Fibroblast of peridontal ligament (primary cell): ENCODE data around the gene SNAPC2.

ENCODE experiments used
- DNase-seq: peaks from one replicate; pipeline ENCODE4 v3.0.0-alpha.2; 2010; ENCODE audit errors: extremely low read depth

SNAPC2 gene, protein sequence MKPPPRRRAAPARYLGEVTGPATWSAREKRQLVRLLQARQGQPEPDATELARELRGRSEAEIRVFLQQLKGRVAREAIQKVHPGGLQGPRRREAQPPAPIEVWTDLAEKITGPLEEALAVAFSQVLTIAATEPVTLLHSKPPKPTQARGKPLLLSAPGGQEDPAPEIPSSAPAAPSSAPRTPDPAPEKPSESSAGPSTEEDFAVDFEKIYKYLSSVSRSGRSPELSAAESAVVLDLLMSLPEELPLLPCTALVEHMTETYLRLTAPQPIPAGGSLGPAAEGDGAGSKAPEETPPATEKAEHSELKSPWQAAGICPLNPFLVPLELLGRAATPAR

DNA sequence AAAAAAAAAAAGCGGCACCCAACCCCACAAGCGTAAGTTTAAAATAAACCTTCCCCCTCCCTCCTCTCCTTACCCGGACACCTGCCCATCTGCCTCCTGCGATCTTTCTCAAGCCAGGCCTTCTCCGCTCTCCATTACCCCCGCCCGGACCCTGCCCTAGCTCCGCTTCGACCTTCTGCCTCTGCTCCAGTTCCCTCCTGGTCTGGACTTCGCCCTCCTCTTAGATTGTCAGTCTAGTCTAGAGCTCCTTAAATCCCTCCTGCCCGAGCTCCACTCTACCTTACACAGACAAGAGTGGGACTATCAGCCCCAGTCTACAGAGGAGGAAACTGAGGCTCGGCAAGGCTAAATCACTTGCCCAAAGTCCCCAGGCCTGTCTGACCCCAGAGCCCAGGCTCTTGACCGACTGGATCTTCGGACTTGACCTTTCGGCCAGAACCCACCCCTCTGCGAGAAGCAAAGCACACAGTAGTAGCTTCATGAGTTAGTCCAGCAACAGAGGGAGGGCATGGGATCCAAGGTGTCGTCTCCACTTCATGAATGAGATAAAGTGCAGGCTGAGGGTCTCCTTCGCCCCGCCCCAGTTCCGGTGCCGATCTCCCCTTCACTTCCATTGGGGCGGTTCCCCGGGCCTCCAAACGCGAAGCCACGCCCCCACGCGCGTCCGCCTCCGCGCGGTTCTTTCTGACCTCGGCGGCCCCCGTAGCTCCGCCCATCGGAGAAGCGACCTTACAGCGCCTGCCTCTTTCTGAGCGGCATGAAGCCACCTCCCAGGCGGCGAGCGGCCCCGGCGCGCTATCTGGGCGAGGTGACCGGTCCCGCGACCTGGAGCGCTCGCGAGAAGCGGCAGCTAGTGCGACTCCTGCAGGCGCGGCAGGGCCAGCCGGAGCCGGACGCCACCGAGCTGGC is at the start of gene SNAPC2:
Gene SNAPC2, plus strand, starts transcription at position 729 of the 909 bp plus-strand sequence. Its CDS starts 29 bp downstream, at position 758.
- peak; percentile 92 for DNase-seq

DNA sequence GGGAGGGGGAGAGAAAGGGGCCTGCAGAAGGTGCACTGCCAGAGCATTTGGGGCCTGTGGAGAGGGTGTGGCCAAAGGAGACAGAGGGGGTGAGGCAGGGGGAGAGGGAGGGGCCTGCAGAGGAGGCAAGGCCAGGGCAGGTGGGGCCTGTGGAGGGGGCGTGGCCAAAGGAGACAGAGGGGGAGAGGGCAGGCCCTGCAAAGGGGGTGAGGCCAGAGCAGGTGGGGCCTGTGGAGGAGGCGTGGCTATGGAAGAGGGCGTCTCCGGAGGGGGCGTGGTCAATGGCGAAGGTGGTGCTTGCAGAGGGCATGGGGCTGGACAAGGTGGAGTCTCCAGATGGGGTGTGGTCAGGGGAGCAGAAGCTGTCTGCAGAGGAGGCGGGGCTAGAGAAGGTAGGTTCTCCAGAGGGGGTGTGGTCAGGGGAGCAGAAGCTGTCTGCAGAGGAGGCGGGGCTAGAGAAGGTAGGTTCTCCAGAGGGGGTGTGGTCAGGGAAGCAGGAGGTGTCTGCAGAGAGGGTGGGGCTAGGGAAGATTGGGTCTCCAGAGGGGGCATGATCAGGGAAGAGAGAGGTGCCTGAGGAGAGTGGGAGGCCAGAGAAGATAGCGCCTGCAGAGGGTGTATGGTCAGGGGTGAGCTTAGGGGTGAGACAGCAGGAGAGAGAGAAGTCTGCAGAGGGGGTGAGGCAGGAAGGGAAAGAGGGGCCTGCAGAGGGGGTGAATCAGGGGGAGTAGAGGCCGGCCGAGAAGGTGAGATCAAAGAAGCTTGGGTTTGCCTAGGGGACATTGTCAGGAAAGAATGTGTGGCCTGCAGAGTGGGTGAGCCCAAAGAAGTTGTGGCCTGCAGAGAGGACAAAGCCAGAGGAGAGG is 49.3 kb upstream of the SNAPC2 start:
- no peak for DNase-seq

DNA sequence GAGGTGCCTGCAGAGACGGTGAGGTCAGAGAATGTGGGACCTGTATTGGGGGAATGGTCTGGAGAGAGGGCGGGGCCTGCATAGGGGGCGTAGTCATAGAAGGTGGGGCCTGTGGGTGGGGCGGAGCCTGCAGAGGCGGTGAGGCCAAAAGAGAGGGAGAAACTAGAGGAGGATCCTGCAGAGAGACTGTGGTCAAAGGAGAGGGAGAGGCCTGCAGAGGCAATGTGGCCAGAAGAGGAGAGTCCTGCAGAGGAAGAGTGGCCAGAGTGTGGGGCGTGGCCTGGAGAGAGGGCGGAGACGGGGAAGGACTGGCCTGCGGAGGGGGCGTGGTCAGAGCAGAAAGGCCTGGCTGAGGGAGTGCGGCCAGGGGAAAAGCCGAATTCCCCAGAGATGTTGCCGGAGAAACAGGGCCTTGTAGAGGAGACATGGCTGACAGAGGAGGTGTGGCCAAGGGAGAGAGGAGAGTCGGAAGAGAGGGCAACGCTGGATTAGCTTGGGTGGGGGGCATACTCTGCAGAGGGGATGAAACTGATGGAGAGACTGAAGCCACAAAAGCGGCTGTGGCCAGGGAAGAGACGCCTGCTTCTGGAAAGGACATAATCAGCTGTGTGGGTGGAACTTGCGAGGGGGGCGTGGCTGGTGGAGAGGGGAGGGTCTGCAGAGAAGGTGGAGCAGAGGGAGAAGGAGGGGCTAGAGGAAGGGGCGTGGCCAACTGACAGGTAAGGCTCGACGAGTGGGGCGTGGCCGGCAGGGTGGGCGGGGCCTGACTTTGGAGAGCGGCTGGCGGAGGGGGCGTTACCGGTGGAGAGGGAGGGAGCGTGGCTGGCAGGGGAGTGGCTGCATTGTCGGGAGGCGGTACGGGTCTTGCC is 48.5 kb upstream of the SNAPC2 start:
- DNase-seq: peak; percentile 93

DNA sequence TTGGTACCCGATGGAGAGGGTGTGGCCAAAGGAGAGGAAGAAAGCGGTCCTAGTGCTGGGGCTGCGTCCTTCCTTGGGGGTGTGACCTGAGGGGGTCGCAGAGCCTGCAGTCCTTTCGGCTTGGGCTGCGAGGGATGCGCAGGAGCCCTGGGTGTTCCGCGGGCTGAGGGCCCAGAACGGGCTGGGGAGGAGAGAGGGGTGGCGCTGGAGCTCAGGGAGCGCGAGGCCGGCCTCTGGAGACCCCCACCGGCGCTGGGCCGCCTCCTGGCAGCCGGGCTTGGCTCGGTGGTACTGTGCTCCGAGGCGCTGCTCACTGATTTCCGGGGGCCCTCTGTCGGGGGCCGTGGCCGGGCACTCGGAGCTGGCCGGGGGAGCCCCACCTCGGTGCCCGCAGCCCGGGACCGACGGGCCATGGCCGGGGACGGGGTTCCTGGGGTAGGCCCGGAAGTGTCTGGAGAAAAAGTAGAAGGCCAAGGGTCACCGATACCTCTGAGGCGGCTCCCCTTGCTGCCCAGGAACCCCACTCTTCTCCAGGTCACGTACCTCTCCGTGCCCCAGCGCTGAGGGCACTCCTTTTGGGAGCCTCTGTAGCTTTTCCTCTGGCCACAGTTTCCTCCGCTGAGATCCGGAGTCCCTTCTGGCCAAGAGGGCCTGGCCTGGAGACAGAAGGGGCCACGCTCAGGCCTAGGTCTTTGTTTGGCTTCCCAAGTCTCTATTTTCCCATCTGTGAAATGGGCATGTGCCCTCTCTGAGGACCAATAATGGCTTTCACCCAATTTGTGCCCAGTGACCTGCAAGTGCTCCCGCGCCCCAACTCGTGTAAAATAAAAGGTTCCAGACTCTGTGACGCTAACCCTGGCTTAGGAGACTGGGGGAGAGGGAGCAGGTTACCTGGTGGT is 47.6 kb upstream of the SNAPC2 start:
- no peak for DNase-seq

DNA sequence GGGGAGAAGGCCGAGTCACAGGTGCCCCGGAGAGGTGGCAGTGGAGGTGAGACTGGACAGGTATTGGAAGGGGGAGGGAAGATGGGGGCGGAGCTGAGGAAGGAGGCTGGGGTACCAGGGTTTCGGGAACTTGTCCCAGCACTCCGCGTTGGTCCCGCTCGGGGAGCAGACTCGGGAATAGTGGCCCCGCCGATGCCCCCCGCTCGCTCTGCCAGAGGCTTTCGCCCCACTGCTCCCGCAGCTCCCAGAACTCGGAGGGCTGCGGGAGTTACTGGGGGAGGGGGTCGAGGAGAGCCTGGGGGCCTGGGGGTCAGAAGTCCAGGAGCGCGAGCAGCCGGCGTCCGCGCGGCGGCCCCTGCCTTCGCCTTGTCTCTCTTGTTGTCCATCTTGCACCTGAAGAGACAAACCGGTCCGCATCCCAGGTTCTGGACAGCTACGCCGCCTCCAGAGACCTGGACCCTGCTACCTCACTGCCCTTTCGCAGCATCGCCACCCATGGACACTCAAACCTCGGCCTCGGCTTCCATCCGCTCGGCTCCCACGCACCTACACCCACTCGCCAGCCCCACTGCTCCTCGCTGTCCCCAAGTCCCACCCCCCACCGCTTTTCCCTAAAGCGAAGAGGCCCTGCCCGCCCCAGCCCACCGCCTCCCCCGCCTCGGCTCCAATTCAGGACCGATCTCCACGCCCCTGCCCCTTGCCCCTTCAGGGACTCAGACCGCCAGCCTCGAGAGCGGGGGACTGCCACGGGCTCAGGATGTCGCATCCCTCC is 46.6 kb upstream of the SNAPC2 start:
- DNase-seq: no peak

DNA sequence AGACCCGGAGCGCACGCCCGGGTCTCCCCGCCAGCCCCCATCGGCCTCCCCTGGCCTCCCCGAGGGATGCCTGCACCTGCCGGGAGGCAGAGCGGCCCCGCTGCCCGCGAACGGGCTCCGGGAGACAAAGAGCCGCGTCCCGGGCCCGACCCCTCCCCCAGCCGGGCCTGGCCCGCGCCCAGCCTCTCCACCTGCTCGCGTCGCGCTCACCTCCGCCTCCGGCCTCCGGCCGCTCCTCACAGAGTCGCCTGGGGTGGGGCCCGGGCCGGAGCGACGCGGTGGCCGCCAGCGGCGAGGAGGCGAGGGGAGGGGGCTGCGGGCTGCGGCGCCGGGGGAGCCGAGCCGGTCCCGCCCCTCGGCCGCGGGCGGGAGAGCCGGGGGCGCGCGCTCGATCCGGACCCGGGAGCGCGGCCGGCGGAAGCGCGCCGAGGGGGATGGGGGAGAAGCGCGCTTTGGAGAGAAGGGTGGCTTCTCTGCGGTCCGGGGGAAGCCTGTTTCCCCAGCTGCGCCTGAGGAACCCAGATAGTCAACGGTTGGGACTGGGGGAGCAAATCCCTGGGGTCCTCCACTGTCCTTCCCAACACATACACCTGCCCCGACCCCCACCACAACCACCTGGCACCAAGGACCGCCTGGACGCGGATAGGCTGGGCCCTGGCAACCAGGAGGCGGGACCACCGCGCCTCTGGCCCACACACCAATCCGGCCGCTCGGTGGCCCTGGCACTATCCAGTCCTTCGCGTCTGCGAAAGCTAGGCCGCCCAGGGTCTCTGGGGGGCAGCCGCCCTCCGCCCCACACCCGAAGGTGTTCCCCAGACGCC is 45.9 kb upstream of the SNAPC2 start, which contains the start of gene PRR36:
Gene PRR36, minus strand, starts transcription at position 315 of the 821 bp plus-strand sequence. CDS start 701 bp downstream, outside the sequence.
- DNase-seq: no peak

DNA sequence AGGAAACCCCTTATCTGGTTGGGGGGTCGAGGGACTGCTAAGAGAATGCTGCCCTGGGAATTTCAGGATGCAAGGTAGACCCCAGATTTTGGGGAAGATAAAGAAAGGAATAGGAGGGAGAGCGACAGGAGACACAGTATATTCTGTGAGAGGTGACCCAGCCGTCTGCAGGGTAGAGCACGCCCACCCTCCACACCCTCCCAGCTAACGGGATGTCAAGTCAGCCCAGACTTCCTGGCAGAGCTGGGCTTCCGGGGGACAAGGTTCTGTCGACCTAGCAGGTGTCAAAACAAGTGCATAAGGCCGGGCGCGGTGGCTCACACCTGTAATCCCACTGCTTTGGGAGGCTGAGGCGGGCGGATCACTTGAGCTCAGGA is 45.3 kb upstream of the SNAPC2 start:
- DNase-seq: no peak

DNA sequence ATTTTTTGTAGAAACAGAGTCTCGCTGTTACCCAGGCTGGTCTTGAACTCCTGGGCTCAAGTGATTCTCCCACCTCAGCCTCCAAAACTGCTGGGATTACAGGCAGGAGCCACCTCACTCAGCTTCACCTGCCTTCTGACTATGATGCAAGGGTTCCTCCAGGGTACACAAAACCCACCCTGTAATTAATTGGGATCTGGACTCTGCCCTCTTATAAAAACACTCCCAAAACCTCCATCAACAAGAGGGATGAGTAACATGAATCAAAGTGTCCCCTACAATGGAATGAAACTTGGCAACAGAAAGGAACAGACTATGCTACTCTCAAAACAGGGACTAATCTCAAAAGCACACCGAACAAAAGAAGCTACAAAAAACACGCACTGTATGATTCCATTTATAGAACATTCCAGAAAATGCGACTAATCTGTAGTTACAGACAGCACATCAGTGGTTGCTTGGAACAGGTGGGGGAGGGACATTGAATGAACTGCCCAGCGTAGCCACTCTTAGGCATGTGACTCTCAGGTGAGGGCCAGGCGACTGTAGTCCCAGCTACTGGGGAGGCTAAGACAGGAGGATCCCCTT is 42.8 kb upstream of the SNAPC2 start:
- no peak for DNase-seq

DNA sequence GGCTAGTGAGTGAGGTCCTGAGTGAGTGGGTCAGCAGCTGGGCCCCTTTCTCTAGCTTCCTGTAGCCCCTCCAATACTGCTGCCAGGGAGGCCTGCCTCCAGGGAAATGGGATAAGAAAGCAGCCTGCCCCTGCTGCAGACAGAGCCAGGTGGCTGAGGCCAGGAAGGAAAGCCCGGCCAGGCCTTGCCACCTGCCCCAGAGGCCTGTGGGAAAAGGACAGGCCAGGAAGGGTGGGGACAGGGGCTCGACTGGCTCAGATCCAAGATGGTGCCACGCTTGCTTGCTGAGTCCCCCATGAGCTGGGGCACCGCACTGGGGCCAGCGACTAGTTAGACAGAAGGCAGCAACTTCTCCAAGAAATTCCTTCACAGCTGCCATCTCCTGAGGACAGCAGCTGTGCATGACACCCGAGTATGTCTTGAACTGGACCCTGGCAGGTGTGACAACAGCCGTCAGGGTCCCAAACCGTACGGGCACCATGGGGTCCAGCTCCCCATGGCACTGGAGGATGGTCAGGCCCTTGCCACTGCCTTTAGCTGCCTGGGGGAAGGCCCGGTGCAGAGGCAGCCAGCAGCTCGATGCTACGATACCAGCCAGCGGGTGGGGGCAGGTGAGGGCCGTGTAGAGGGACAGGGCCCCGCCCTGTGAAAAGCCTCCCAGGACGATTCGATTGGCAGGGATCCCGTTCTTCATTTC is 40.9 kb upstream of the SNAPC2 start:
- DNase-seq: no peak

DNA sequence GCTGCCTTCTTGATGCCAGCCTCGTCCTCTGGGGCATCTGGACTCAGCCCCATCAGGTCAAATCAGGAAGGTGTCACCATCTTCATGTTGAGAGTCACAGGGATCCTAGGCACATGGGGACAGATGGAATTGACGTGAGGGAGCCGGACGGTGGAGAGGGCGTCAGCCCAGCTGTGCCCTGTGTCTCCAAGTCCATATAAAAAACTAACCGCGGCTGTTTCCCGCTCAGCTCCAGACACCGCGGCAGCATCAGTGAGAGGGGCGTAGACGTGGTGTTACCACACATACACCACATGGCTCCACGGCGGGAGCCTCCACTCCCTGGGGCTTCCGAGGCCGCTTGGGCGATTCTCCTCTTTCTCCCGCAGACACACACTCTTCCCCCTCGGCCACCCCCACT is 40.3 kb upstream of the SNAPC2 start:
- DNase-seq: no peak

DNA sequence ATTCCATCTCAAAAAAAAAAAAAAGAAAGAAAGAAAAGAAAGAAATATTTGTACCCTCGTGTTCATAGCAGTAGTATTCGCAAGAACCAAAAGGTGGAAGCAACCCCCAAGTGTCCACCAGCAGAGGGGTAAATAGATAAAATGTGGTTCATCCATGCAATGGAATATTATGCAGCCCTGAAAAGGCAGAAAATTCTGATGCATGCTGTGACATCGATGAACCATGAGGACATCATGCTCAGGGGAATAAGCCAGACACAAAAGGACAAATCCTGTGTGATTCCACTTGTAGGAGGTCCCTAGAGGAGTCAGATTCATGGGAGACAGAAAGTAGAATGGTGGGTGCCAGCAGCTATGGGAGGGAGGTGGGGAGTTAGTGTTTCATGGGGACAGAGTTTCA is 38.2 kb upstream of the SNAPC2 start:
- DNase-seq: no peak

DNA sequence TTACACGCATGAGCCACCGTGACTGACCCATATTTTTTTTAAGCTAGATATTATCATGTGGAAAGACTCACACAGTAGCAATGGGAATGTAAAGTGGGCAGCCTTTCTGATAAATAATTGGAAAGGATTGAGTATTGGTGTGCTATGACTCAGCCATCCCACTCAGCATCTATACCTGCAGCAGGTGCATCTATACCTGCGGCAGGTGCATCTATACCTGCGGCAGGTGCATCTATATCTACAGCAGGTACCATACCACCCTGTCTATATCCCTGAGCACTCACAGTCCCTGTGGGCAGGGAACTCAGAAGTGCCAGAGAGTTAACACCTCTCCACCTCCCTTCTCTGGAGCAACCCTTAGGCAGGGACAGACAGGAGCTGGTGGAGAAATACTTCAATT is 37.0 kb upstream of the SNAPC2 start:
- DNase-seq: no peak

DNA sequence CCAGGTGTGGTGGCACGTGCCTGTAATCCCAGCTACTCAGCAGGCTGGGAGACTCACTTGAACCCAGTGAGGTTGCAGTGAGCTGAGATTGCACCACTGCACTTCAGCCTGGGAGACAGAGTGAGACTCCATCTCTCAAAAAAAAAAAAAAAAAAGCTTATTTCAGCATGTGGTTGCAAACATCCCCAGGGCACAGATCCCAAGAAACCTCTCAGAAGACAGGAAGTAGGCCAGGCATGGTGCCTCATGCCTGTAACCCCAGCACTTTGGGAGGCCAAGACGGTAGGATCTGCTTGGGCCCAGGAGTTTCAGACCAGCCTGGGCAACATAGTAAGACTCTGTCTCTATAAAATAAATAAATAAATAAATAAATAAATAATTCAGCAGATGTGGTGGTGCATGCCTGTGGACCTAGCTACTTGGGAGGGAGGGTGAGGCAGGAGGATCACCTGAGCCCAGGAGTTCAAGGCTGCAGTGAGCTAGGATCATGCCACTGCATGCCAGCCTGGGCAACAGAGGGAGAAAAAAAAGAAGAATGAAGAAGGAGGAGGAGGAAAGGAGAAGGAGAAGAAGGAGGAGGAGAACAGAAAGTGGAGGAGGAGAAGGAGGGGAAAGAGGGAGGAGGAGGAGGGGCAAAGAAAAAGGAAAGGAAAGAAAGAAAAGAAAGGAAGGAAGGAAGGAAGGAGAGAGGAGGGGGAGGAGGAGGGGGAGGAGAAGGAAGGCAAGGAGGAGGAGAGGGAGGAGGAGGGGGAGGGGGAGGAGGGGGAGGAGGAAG is 36.2 kb upstream of the SNAPC2 start:
- DNase-seq: peak; percentile 58

DNA sequence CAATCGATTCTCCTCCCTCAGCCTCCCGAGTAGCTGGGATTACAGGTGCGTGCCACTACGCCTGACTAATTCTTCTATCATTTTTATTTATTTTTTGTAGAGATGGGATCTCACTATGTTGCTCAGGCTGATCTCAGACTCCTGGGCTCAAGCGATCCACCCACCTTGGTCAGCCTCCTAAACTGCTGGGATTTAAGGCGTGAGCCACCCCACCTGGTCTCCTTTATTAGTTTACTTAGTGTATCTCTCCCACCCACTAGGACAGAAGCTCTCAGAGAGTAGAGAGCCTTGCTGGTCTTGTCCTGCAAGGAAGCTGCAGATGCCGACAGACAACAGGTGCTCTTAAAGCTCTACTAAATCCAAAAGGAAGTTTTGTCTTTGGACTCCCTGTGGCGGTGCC is 34.3 kb upstream of the SNAPC2 start:
- no peak for DNase-seq

DNA sequence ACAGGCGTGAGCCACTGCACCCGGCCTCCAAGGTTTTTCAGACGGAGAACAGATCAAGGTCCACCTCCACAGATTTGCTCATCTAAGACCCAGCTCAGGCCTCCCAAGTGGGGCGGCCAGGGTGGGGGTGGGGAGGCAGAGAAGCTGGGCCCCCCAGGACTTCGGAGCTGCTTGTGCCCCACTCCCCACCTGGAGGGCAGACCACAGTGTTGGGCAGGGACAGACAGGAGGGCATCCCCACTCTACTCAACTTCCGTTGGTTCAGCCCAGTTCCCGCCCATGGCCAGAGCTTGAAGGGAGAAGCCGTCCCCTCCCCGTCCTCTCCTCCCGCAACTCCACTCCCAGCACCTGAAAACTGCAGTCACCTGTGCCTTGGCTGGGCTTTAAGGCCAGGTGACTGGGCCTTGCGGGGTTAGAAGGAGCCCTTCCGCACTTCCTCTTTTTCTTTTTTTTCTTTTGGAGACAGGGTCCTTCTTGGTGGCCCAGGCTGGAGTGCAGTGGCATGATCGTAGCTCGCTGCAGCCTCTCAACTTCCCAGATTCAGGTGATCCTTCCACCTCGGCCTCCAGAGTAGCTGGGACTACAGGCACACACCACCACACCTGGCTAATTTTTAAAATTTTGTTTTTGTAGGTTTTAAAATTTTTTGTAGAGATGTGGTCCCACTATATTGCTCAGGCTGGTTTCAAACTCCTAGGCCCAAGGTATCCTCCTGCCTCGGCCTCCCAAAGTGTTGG is 32.6 kb upstream of the SNAPC2 start:
- no peak for DNase-seq
